Activated naive CD4-positive, alpha-beta T cell treated with anti-CD3 and anti-CD28 coated beads, Interleukin-2, amount 10 ng/mL, durations not matched to agents 5 hours and 36 hours (primary cell): Measurements from ENCODE around the gene CFAP20. TPM values are rescaled to one million over a fixed set of nuclear protein-coding genes. Genes with fewer than 3 reads are reported as not detected.

ENCODE experiments used
- total RNA-seq, 2 experiments: library from RNA; stranded (reverse); gene quantifications; one replicate each; pipeline ENCODE4 v1.2.3, GENCODE V29; 2021

CFAP20 gene
- total RNA-seq, result 10 to 100 TPM; 34.1 to 40.8 TPM

GRCh38 chr16:58129097-58129936, at the start of gene CFAP20:
Gene CFAP20 (minus strand): TSS chr16:58129381. CDS start chr16:58129115, 266 bp downstream.

Other genes starting within 250 kb of the CFAP20 start
- not detected for gene CNGB1, start 158.3 kb downstream of the CFAP20 start, total RNA-seq
- gene ZNF319, start 128.7 kb downstream of the CFAP20 start, total RNA-seq, result 10 to 100 TPM; 19.3 to 19.6 TPM
- gene USB1, start 128.0 kb downstream of the CFAP20 start, total RNA-seq, result 10 to 100 TPM; 44.2 to 48.9 TPM
- under 1 TPM; 0.63 to 0.99 TPM for gene MMP15, start 103.6 kb downstream of the CFAP20 start, total RNA-seq
- 10 to 100 TPM; 66.3 to 70.5 TPM for gene CSNK2A2, start 68.7 kb upstream of the CFAP20 start, total RNA-seq
- gene PRSS54, start 165.6 kb upstream of the CFAP20 start, total RNA-seq, result not detected